Measurements from ENCODE around the gene MAP3K5. TPM values are rescaled to one million over a fixed set of nuclear protein-coding genes. Genes with fewer than 3 reads are reported as not detected.
A peak's percentile ranks its signal among the peaks of the same experiment; 100 is the strongest.

Gene MAP3K5
- total and polyA plus RNA-seq, 12 donors = 41.9 to 306 (median 215) TPM

GRCh38 chr6:136568129-136568528 lies 224.1 kb downstream of the MAP3K5 start:
- H3K4me3 ChIP-seq = no peak overlapping the region
- TF ChIP-seq POLR2A (IDR thresholded peaks at IDR 0.05) (no peak), CTCF (IDR thresholded peaks at IDR 0.05) (no peak)
- 79 to 84% (median 80%) methylated on average over 3 of the region's 3 CpGs for WGBS, 4 donors
- H3K27me3 ChIP-seq = no peaks in the 10 kb centered on the region
- H3K4me1 ChIP-seq (replicated peaks in 1 of 2) = peaks cover 10 to 29% of the 10 kb centered on the region in 2 donors
- H3K9me3 ChIP-seq (replicated peaks in 1 of 3) = no peaks in the 10 kb centered on the region
- peak overlapping the region in 2 of 5 donors; percentile 0 to 3 for H3K27ac ChIP-seq
- no peak for DNase-seq
- peaks cover 0 to 35% of the 10 kb centered on the region in 2 donors for H3K36me3 ChIP-seq (replicated peaks in 1 of 2)
- intact Hi-C loops (cut with DNase I) = loop anchor here in 1 of 2 donors (10.0 kb wide), 1 partner anchor 303 kb away; no protein-coding TSS in a partner anchor

- TF ChIP-seq POLR2A (IDR thresholded peaks at IDR 0.05) (no peak), CTCF (IDR thresholded peaks at IDR 0.05) (no peak)
- peaks cover 0 to 30% of the 10 kb centered on the region in 2 donors for H3K36me3 ChIP-seq (replicated peaks in 1 of 2)
- DNase-seq = no peak
- peaks cover 10 to 33% of the 10 kb centered on the region in 2 donors for H3K4me1 ChIP-seq (replicated peaks in 1 of 2)
- WGBS, 4 donors = 68 to 76% (median 70%) methylated on average over 4 of the region's 4 CpGs
- no peak overlapping the region for H3K27ac ChIP-seq
- no peaks in the 10 kb centered on the region for H3K27me3 ChIP-seq
- no peak overlapping the region for H3K4me3 ChIP-seq
- intact Hi-C loops (cut with DNase I) = loop anchor here in 1 of 2 donors (10.0 kb wide), 1 partner anchor 303 kb away; no protein-coding TSS in a partner anchor
- H3K9me3 ChIP-seq (replicated peaks in 1 of 3) = no peaks in the 10 kb centered on the region
Observed at GRCh38 chr6:136567688-136568087, 224.6 kb downstream of the MAP3K5 start.

DNA sequence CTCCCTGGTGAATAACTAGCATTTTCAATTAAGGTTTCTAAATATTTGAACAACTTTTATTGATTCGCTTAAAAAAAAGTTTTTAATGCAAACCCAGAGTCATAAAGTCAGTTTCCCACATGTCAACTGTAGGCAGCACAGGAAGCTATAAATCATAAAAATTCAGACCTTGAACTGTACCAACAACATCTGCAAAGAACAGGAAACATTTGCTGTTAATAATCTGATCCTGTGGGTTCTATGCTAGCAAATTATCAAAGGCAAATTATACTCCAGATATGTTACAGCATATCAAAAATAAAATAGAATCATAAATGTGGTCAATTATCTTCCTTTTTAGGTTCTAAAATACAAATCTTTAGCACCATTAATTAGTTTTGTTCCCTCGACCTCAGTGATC lies 225.4 kb downstream of the MAP3K5 start:
- H3K4me3 ChIP-seq = no peak overlapping the region
- 50 to 61% (median 52%) methylated on average over 2 of the region's 2 CpGs for WGBS, 4 donors
- no peak for DNase-seq
- peaks cover 10 to 42% of the 10 kb centered on the region in 2 donors for H3K4me1 ChIP-seq (replicated peaks in 1 of 2)
- H3K27ac ChIP-seq = no peak overlapping the region
- H3K27me3 ChIP-seq = no peaks in the 10 kb centered on the region
- no peak for TF ChIP-seq CTCF (IDR thresholded peaks at IDR 0.05)
- TF ChIP-seq POLR2A (IDR thresholded peaks at IDR 0.05) = no peak
- intact Hi-C loops (cut with DNase I) = loop anchor here in 1 of 2 donors (10.0 kb wide), 1 partner anchor 302 kb away; no protein-coding TSS in a partner anchor
- no peaks in the 10 kb centered on the region for H3K9me3 ChIP-seq (replicated peaks in 1 of 3)
- peaks cover 0 to 33% of the 10 kb centered on the region in 2 donors for H3K36me3 ChIP-seq (replicated peaks in 1 of 2)

GRCh38 chr6:136566007-136566487 lies 226.2 kb downstream of the MAP3K5 start:
- peaks cover 10 to 42% of the 10 kb centered on the region in 2 donors for H3K4me1 ChIP-seq (replicated peaks in 1 of 2)
- WGBS, 4 donors = 80 to 91% (median 86%) methylated on average over 6 of the region's 6 CpGs
- no peaks in the 10 kb centered on the region for H3K27me3 ChIP-seq
- DNase-seq = no peak
- no peak overlapping the region for H3K4me3 ChIP-seq
- H3K9me3 ChIP-seq (replicated peaks in 1 of 3) = no peaks in the 10 kb centered on the region
- H3K36me3 ChIP-seq (replicated peaks in 1 of 2) = peaks cover 0 to 39% of the 10 kb centered on the region in 2 donors
- no peak for TF ChIP-seq CTCF (IDR thresholded peaks at IDR 0.05)
- no peak for TF ChIP-seq POLR2A (IDR thresholded peaks at IDR 0.05)
- H3K27ac ChIP-seq = no peak overlapping the region
- intact Hi-C loops (cut with DNase I) = loop anchor here in 1 of 2 donors (10.0 kb wide), 1 partner anchor 301 kb away; no protein-coding TSS in a partner anchor

Data from adrenal gland (tissue), 12 donors.